GM18517 (cell line): ENCODE data around the gene CD22.
"Not testable (repeated sequence)": the region's sequence is repeated elsewhere in the genome, so short reads cannot be mapped to it uniquely, and the experiment has no call there.

Experiments
- ATAC-seq: cut with Tn5 transposase; IDR thresholded peaks from one replicate; pipeline ENCODE4 v1.9.1; 2021; ENCODE audit warnings: mild to moderate bottlenecking, moderate library complexity; ENCODE audit not compliant: unreplicated experiment

The CD22 gene

DNA sequence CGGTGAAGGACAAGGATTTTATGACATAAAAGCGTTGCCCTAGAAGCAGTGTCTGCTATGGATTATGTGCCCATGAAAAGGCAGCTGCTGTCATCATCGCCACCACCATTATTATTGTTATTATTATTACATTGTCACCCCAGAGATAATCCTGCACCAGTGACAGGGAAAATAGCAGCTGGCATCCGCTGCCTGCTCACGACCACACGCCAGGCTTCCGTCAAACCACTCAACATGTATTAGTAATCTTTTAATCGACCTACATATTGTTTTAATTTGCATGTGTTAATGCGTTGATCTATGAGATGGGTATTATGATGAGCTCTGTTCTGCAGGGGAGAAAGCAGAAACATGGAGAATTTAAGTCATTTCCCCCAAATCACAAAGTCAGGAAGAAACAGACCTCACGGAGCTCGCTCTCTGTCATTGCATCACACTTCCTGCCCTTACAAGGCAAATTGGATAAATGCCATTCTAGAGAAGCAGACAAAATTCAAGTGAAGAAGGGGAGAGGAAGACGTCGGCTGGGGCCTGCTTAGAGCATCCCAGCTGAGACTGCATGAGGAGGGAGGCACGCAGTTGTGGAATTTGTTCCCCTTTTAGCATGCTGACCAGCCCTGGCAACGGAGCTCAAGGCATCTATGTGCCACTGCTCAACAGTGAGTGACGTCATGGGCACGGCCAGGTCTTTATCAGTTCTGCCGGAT is 29.0 kb downstream of the CD22 start, which contains the start of gene FFAR3:
FFAR3 (plus strand) TSS at position 594 of the 707 bp plus-strand sequence. CDS start 431 bp downstream, outside the sequence.
- no peak for ATAC-seq

DNA sequence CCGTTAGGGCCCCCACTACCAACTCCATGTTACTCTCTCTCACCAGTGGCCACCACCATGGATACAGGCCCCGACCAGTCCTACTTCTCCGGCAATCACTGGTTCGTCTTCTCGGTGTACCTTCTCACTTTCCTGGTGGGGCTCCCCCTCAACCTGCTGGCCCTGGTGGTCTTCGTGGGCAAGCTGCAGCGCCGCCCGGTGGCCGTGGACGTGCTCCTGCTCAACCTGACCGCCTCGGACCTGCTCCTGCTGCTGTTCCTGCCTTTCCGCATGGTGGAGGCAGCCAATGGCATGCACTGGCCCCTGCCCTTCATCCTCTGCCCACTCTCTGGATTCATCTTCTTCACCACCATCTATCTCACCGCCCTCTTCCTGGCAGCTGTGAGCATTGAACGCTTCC is 29.8 kb downstream of the CD22 start:
- ATAC-seq: not testable (repeated sequence)

DNA sequence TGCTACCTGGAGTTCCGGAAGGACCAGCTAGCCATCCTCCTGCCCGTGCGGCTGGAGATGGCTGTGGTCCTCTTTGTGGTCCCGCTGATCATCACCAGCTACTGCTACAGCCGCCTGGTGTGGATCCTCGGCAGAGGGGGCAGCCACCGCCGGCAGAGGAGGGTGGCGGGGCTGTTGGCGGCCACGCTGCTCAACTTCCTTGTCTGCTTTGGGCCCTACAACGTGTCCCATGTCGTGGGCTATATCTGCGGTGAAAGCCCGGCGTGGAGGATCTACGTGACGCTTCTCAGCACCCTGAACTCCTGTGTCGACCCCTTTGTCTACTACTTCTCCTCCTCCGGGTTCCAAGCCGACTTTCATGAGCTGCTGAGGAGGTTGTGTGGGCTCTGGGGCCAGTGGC is 30.4 kb downstream of the CD22 start:
- not testable (repeated sequence) for ATAC-seq

DNA sequence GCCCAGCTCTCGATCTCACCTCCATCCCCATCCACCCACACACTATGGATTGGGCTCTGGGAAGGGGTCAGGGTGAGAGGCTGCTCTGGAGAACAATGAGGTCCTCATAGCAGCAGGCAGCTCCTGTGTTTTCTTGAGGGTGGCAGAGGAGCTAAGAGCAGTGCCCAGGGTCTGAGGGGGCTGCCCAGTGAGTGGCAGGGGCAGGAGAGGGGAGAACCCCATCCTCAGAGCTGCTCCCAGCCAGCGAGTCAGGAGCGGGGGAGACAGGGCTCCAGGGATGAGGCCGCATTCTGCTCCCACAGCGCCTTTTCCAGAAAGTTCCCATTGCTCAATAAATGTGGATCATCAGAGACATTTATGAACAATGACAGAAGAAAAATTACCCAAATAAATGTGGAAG is 31.1 kb downstream of the CD22 start:
- ATAC-seq: not testable (repeated sequence)

DNA sequence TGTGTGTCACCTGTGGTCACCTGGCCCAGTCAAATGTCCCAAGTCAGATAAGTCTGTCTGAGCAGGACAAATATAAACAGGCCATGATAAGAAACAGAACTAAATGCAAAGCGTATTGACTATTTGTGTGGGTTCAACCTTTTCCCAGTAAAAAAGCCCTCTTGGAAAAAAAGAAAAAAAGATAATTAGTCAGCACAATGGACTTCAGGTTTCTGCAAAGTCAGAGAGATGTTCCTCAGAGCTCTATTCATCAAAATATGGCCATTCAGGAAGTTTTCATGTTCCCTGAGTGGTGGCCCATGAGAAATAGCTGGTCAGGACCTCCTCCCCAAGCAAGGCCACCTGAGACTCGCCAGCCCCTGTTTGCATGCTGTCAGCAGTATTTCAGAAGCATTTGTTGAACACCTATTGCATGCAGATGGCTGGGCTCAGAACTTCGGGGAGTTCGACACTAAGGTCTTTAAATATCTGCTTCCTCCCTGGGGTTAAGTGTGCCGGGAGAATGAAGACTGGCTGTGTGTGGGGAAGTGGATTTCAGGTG is 32.0 kb downstream of the CD22 start:
- ATAC-seq: no peak

DNA sequence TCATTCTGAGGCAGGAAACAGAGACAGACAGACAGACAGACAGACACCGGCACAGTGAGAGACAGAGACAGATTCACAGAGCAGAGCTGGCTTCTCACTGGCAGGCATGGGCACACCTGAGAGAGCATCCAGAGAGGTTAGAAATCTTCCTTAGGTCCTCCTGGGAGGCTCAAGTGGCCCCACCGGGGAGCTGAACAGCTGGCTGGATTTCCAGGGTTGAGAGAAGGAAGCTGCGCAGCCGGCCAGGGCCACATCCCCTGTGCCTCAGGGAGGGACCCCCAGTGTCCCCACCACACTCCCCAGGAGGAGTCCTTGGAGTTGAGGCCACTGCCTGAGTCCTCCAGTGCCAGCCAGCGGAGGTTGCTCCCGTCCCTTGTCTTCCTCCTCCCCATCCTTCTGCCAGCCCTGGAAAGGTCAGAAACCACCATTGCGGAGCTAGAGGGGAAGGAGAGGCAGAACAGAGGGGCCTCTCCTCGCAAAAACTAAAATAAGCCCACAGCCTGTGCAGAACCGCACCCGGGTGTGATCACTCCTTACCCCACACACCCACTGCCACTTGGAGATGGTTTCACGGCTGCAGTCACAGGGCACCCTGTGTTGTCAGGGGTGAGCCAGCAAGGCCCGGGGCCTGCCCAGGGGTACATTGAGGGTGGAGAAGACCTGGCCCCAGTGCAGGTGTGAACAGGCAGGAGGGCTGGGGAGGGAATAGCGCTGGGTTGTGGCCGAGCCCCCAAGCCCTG is 33.4 kb downstream of the CD22 start:
- no peak for ATAC-seq

DNA sequence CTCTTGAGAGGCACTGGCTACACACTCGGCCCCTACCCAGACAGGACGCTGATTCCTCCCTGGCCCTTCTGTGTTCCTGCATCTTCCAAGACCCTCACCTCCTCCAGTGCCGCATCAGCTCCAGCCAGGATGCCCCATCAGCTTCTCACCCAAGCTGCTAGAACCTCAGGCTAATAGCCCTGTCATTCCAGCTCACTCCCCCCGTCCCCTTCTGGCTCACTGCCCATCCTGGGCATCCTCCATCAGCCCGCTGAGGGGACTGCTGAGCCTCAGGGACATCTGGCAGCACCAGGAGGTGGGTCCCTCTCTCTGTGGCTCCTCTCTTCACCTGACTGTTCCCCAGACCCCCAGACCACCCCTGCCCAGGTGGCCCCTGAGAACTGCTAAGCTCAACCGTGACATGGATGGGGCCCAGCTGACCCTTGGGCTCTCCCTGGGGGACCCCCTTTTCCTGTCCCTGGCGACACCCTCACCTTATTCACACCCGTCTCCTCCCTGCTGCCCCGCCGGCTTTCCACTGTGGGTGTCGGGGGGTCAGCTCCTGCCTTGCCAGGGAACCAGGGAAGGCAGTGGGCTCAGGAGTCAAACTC is 34.1 kb downstream of the CD22 start:
- no peak for ATAC-seq

DNA sequence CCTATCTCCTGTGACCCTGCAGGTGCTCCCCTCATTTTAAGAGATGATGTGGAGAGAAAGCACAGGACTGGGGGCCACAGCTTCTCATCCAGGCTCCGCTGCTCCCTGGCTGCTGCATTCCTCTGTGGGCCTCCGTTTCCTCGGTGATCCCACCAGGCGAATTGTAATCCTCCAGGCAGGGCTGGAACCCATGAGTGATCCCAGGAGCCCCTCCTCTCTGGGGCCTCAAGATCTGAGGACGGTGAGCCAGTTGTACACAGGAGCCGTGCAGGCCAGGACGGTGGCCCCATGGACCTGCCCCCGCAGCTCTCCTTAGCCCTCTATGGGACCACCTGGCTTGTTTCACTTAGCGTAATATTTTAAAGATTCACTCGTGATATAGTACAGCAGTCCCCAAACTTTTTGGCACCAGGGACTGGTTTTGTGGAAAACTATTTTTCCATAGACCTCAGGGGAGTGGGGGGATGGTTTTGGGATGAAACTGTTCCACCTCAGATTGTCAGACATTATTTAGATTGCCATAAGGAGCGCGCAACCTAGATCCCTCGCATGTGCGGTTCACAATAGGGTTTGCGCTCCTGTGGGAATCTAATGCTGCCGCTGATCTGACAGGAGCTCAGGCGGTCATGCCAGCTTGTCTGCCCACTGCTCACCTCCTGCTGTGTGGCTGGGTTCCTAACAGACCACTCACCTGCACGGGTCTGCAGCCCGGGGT is 34.9 kb downstream of the CD22 start:
- no peak for ATAC-seq

DNA sequence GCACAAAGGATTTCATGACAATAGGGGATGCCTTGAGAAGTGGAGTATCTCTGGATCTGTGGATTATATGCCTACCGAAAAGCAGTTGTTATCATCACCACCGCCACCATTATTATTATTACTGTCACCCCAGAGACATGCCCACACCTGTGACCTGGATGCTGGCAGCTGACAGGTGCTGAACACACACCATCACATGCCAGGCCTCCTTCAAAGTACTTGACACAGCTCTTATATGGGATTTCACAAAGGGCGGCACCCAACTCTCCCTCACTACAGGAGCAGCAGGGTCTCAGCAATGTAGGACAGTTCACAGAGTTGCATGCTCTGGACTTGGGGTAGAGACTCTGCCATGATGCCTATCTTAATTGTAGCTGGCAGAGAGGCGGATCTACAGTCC is 36.3 kb downstream of the CD22 start:
- ATAC-seq: no peak

DNA sequence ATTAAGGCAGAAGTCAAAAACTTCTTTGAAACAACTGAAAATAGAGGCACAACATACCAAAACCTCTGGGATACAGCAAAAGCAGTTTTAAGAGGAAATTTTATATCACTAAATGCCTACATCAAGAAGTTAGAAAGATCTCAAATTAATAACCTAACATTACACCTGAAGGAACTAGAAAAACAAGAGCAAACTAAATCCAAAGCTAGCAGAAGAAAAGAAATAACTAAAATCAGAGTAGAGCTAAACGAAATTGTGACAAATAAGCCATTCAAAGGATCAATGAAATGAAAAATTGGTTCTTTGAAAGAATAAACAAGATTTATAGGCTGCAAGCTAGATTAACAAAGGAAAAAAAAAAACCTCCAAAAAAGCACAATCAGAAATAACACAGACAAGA is 39.4 kb downstream of the CD22 start:
- ATAC-seq: no peak

DNA sequence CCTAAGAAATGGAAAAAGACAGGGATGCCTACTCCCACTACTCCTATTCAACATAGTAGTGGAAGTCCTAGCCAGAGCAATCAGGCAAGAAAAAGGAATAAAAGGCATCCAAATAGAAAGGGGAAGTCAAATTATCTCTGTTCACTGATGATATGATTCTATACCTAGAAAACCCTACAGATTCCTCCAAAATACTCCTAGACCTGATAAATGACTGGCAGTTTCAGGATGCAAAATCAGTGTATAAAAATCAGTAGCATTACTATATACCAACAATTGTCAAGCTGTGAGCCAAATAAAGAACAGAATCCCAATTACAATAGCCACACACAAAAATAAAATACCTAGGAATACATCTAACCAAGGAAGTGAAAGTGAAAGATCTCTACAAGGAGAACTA is 40.5 kb downstream of the CD22 start:
- no peak for ATAC-seq

DNA sequence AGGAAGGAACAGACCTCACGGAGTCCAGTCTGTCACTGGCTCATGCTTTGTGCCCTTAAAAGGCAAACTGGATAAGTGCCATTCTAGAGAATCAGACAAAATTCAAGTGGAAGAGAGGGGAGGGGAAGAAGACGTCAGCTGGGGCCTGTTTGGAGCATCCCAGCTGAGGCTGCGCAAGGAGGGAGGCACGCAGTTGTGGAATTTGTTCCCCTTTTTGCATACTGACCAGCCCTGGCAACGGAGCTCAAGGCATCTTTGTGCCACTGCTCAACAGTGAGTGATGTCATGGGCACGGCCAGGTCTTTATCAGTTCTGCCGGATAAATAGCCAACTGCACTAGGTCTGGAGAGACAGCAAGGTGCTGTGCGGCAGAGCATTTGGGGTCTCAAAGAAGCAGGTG is 41.7 kb downstream of the CD22 start, which contains the start of gene GPR42:
GPR42 (plus strand) TSS at position 347 of the 400 bp plus-strand sequence. CDS start 292 bp downstream, outside the sequence.
- no peak for ATAC-seq

DNA sequence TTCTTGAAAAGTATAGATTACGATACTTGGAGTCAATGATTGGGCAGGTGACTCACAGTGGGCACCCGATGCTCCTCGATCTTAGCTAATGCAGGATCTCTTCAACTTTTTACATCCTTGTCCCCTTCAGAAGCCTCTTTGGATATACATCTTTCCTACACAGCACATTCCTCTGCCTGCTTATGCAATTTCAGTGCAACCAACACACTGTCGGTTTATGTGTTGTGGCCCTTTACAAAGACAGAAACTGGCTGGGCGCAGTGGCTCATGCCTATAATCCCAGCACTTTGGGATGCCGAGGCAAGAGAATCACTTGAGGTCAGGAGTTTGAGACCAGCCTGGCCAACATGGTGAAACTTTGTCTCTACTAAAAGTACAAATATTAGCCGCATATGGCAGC is 44.5 kb downstream of the CD22 start:
- no peak for ATAC-seq

DNA sequence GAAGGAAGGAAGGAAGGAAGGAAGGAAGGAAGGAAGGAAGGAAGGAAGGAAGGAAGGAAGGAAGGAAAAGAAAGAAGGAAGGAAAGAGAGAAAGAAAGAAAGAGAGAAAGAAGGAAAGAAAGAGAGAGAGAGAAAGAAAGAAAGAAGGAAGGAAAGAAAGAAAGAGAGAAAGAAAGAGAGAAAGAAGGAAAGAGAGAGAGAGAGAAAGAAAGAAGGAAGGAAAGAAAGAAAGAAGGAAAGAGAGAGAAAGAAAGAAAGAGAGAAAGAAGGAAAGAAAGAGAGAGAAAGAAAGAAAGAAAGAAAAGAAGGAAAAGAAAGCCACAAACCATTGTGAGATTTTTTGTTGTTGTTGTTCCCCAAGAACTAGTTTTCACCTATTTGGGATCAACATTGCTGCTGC is 45.0 kb downstream of the CD22 start:
- ATAC-seq: not testable (repeated sequence)

DNA sequence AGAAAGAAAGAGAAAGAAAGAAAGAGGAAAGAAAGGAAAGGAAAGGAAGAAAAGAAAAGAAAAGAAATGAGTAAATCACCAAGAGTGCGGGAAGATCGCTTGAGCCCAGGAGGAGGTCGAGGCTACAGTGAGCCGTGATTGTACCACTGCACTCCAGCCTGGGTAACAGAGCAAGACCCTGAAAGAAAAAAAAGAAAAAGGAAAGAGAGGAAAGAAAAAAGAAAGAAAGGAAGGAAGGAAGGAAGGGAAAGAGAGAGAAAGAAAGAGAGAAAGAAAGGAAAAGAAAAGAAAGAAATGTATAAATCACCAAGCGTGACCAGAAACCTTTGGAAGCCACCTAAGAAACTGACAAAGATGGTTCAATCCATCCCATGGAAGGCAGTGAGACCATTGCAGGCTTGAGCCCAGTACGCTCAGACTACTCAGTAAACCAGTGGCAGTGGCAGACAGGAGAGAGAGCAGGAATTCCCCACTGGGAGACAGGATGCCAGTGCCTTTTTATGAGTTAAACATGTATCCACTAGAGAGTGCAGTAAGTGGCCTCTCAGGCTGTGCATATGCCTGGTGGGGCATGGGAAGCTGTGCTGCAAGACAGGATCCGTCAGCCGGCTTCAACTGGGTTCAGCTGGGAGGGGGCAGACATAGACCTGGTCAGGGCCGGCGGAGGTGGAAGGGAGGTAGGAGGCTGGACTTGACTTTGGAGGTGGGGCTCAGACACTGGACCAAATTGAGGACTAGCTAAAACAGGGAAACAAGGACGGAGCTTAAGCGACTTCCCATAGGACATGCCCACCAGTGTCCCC is 46.7 kb downstream of the CD22 start:
- ATAC-seq: no peak

DNA sequence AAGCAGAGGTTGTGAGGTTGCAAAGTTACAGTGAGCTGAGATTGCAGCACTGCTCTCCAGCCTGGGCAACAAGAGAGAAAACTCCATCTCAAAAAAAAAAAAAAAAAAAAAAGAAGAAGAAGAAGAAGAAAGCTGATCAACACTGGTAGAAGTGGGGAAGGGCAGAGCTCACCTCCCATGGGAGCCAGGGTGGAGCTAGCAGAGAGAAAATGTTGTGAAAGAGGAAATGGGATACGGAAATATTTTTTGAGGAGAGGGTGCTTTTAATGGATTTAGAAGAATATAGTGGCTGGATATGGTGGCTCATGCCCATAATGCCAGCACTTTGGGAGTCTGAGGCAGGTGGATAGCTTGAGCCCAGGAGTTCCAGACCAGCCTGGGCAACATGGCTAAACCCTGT is 48.7 kb downstream of the CD22 start:
- no peak for ATAC-seq

DNA sequence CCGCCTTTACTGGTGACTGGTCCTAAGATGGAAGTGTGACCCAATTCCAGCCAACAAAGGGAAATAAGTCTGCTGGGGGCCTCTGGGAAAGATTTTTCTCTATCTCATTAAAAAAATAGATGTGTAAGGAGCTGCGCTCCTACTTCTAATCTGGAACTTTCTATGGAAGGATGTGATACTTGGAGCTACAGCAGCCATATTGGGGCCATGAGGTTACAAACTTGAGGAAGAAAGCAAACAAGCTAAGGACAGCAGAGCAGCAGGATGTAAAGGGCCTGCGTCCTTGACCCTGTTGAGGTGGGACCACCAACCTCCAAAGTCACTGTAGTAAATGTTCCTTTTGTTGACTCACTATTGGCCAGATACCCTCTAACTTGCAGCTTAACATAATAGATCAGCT is 49.4 kb downstream of the CD22 start:
- ATAC-seq: no peak

DNA sequence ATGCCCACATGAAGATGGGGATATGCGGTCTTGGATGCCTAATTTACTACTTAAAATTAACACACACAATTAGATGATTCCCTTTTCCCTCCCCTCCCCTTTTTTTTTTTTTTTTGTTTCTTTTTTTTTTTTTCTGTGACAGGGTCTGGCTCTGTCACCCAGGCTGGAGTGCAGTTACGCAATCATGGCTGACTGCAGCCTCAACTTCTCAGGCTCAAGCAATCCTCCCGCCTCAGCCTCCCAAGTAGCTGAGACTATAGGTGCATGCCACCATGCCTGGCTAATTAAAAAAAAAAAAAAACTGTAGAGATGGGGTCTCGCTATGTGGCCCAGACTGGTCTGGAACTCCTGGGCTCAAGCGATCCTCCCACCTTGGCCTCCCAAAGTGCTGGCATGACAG is 50.6 kb downstream of the CD22 start:
- ATAC-seq: not testable (repeated sequence)

DNA sequence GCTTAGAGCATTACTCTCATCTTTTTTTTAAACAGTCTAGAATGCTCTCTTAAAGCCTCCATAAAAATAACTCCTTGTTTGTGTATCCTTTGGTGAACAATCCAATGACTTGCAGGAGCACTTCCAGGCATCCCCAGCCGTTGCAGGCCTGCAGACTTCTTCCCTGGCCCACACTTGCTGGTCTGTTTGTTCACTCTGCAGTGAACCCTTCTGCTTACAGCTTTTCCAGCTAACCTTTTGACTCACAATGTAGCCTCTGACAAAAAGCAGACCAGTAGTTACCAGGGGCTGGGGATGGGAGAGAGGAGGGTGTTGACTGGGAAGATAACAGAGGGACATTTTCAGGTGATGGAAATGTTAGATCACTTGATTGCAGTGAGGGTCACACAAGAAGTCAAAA is 51.0 kb downstream of the CD22 start:
- no peak for ATAC-seq

DNA sequence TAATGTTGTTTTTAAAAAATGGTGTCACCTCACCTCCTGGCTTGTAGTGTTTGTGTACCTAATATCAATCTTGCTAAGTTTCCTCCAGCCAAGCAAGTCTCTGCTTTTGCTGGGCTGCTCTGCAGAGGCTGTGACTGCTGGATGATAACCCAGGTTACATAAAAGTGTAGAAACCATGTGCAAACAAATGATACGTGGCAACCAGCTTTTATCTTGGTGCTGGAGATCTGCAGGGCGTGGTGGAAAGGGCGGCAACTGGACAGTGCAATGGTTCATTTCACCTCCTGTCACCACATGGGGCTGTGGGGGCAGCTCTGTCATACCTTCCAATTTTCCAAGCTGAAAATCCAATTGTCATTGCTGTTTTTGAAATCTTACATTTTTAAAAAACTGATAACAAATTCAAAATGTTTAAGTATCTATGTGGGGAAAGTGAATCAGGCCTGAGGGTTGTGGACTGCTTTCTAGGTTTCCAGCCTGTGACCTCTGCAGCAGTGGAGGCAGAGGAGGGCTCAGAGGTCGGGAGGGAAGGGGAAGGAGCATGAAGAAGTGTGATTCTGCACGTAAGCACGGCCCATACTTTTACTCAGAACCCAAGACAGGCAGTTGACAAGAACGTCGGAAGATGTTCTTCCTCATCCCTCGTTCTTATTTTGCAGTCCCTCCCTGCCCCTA is 51.6 kb downstream of the CD22 start:
- no peak for ATAC-seq
